Kidney epithelial cell (primary cell): ENCODE data around the gene SENP2. TPM values are rescaled to one million over a fixed set of nuclear protein-coding genes. Genes with fewer than 3 reads are reported as not detected.

Experiments used
- DNase-seq: peaks from one replicate; pipeline ENCODE4 v3.0.0-alpha.2; 2010; ENCODE audit warnings: low read depth
- H3K27me3 ChIP-seq: 2 replicates; pipeline ENCODE4 v1.6.0; 2011; ENCODE audit warnings: low read length; ENCODE audit not compliant: control insufficient read depth, insufficient read depth
- H3K36me3 ChIP-seq: 2 replicates; pipeline ENCODE4 v1.5.1; 2011; ENCODE audit warnings: low read length; ENCODE audit not compliant: control insufficient read depth, insufficient read depth
- H3K4me3 ChIP-seq: 2 replicates; pipeline ENCODE4 v1.5.1; 2011; ENCODE audit warnings: low read depth, mild to moderate bottlenecking, control low read depth, low read length
- total RNA-seq: library from RNA; depleted of rRNA; stranded (reverse); fragments of >200 nt; gene quantifications from 2 replicates; pipeline ENCODE4 v1.2.3, GENCODE V29; 2015
- TF ChIP-seq, protein P1 (sequence below): IDR thresholded peaks from 2 replicates; pipeline ENCODE4 v1.5.1; 2011; ENCODE audit warnings: mild to moderate bottlenecking, moderate library complexity, low read length, control low read depth, inconsistent platforms; ENCODE audit not compliant: insufficient read depth, poor library complexity, severe bottlenecking

SENP2 gene
- total RNA-seq, 1 donor from 2014 or later: 22.3 TPM

DNA sequence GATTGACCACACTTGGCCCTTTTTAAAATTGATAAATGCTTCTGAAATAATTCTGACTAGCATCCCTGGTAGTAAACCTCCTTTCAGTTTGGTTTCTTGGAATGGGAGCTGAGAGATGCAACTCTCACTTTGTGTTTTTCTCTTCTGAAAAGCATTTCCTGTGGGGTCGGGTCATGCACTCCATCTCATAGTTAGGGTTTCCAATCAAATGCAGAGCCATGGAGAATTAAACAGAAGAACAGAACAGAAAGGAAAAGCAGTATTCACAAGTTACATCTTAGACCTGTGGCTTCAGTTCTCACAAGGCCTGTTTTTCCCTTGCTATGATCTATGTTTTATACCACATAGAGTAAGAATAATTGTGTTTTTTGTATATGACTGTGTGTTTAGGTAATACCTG is 39.7 kb downstream of the SENP2 start:
- TF ChIP-seq, protein P1, sequence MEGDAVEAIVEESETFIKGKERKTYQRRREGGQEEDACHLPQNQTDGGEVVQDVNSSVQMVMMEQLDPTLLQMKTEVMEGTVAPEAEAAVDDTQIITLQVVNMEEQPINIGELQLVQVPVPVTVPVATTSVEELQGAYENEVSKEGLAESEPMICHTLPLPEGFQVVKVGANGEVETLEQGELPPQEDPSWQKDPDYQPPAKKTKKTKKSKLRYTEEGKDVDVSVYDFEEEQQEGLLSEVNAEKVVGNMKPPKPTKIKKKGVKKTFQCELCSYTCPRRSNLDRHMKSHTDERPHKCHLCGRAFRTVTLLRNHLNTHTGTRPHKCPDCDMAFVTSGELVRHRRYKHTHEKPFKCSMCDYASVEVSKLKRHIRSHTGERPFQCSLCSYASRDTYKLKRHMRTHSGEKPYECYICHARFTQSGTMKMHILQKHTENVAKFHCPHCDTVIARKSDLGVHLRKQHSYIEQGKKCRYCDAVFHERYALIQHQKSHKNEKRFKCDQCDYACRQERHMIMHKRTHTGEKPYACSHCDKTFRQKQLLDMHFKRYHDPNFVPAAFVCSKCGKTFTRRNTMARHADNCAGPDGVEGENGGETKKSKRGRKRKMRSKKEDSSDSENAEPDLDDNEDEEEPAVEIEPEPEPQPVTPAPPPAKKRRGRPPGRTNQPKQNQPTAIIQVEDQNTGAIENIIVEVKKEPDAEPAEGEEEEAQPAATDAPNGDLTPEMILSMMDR: no peak
- Histone ChIP-seq H3K36me3 (no peaks in the 10 kb centered on the region), H3K27me3 (no peaks in the 10 kb centered on the region), H3K4me3 (no peak overlapping the region)
- no peak for DNase-seq

- no peak overlapping the region for H3K4me3 ChIP-seq
- H3K36me3 ChIP-seq: no peaks in the 10 kb centered on the region
- no peaks in the 10 kb centered on the region for H3K27me3 ChIP-seq
- TF ChIP-seq, protein P1: no peak
- DNase-seq: no peak
These were observed 43.6 kb downstream of the SENP2 start for GRCh38 chr3:185629554-185630181.

- TF ChIP-seq, protein P1: no peak
- Histone ChIP-seq H3K4me3 (no peak overlapping the region), H3K36me3 (no peaks in the 10 kb centered on the region), H3K27me3 (no peaks in the 10 kb centered on the region)
- DNase-seq: no peak
These were observed 44.1 kb downstream of the SENP2 start for GRCh38 chr3:185630182-185630622.

GRCh38 chr3:185631108-185631507 is 45.0 kb downstream of the SENP2 start:
- TF ChIP-seq, protein P1: no peak
- DNase-seq: no peak
- Histone ChIP-seq H3K4me3 (no peak overlapping the region), H3K27me3 (no peaks in the 10 kb centered on the region), H3K36me3 (no peaks in the 10 kb centered on the region)

DNA sequence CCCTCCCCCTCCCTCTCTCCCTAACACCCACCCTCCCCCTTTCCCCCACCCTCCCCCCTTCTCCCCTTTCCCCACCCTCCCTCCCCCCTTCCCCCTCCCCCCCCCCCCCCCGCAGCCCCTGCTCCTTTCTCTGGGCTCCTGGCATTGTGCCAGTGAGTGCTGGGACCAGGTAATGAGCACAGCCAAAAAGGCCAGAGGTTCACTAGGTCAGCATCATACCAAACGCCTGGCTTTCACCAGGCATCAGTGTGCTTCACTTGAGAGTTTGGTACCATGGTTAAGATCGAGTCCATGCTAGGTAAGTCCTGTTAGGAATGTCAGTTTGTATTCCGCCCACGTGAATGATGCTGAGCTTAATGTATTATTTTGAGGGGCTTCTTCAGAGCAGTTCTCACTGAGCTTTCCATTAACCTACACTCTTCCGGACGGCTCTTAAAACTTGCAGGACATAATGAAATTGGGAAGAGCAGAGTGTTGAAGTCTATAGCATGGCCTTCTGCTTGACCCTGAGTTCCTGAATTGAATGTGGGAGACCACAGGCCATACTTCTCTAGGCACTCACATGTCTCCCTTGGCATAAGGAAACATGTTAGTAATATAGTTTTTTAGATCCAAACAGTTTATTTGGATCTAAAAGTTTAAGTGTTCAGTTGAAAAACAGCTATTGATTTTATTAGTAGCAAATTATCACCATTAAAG is 45.6 kb downstream of the SENP2 start:
- H3K27me3 ChIP-seq: no peaks in the 10 kb centered on the region
- H3K36me3 ChIP-seq: no peaks in the 10 kb centered on the region
- no peak overlapping the region for H3K4me3 ChIP-seq
- TF ChIP-seq, protein P1: no peak
- DNase-seq: no peak
